Prostate gland (tissue), 2 donors: Measurements from ENCODE around the gene TNK1. TPM values are rescaled to one million over a fixed set of nuclear protein-coding genes. Genes with fewer than 3 reads are reported as not detected.

ENCODE experiments used
- DNase-seq: peaks from one replicate; pipeline ENCODE4 v3.0.0-alpha.2; 2019; ENCODE audit warnings: low spot score
- H3K27ac ChIP-seq, 2 donors: fragments of 200-600 bp; sonication (generic); 2 replicates each; pipeline ENCODE4 v1.5.1; 2017 to 2019
- H3K27me3 ChIP-seq: fragments of 200-600 bp; sonication (generic); replicated peaks from 2 replicates; pipeline ENCODE4 v1.5.1; 2019; ENCODE audit not compliant: insufficient read depth
- H3K36me3 ChIP-seq, 2 donors: fragments of 200-600 bp; sonication (generic); 1 replicate in 1 of 2; 2 replicates in 1 of 2; pipeline versions ENCODE4 v1.5.1 to v1.8.1; 2017 to 2019
- H3K4me1 ChIP-seq: fragments of 200-600 bp; sonication (generic); replicated peaks from 2 replicates; pipeline ENCODE4 v1.5.1; 2019
- H3K4me3 ChIP-seq, 2 donors: fragments of 200-600 bp; sonication (generic); 2 replicates each; pipeline ENCODE4 v1.5.1; 2017 to 2019
- H3K9me3 ChIP-seq: fragments of 200-600 bp; sonication (generic); 2 replicates; pipeline ENCODE4 v1.5.1; 2017
- POLR2A ChIP-seq: fragments of 450-650 bp; IDR thresholded peaks from one replicate; pipeline ENCODE4 v1.6.1; 2016; ENCODE audit warnings: antibody characterized with exemption, mild to moderate bottlenecking
- POLR2AphosphoS5 ChIP-seq: sonication (generic); formaldehyde crosslinking; IDR thresholded peaks from one replicate; pipeline ENCODE4 v1.6.1; 2017; ENCODE audit warnings: antibody characterized with exemption
- WGBS: methylation state at CpG from one replicate; pipeline ENCODE4 v1.1.5; 2018; 5-methylcytosine and 5-hydroxymethylcytosine counted together
- intact Hi-C: fragments of 100-400 bp; cut with DNase I; formaldehyde crosslinking; loops from one replicate; pipeline ENCODE4 v1.14.2; 2022
- total RNA-seq, 2 donors: library from RNA; depleted of rRNA; stranded (reverse); fragments of >200 nt; gene quantifications; one replicate each; pipeline ENCODE4 v1.1.0, GENCODE V29; 2016
- TF ChIP-seq, protein P1 (sequence below), 4 experiments: fragments of 200-600 bp in 2 of 4; fragments of 450-650 bp in 2 of 4; sonication (generic) in 2 of 4; IDR thresholded peaks; 1 replicate in 3 of 4; 2 replicates in 1 of 4; pipeline ENCODE4 v1.5.1; 2016 to 2019; ENCODE audit warnings: antibody characterized with exemption in 4 of 4, mild to moderate bottlenecking in 2 of 4, moderate library complexity in 2 of 4

TNK1 gene
- total RNA-seq, 2 donors from 2014 or later = 9.9 to 28.4 TPM

DNA sequence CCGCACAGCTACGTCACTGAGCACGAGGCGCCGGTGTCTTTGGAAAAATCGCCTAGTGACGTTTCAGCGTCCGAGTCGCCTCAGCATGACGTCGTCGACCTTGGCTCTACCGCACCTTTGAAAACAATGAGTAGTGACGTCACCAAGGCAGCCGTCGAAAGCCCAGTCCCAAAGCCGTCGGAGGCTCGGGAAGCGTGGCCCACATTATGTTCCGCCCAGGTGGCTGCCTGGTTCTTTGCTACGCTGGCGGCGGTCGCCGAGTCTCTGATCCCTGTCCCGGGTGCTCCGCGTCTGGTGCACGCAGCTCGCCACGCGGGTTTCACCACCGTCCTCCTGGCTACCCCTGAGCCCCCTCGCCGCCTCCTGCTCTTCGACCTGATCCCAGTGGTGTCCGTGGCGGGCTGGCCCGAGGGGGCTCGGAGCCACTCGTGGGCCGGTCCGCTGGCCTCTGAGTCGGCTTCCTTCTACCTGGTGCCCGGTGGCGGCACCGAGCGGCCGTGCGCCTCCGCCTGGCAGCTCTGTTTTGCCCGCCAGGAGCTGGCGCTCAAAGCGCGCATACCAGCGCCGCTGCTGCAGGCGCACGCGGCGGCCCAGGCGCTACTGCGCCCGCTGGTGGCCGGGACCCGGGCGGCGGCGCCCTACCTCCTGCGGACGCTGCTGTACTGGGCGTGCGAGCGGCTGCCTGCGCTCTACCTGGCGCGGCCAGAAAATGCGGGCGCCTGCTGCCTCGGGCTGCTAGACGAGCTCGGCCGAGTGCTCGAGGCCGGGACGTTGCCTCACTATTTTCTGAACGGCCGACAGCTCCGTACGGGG is 55.9 kb downstream of the TNK1 start:
- TF ChIP-seq, protein P1, sequence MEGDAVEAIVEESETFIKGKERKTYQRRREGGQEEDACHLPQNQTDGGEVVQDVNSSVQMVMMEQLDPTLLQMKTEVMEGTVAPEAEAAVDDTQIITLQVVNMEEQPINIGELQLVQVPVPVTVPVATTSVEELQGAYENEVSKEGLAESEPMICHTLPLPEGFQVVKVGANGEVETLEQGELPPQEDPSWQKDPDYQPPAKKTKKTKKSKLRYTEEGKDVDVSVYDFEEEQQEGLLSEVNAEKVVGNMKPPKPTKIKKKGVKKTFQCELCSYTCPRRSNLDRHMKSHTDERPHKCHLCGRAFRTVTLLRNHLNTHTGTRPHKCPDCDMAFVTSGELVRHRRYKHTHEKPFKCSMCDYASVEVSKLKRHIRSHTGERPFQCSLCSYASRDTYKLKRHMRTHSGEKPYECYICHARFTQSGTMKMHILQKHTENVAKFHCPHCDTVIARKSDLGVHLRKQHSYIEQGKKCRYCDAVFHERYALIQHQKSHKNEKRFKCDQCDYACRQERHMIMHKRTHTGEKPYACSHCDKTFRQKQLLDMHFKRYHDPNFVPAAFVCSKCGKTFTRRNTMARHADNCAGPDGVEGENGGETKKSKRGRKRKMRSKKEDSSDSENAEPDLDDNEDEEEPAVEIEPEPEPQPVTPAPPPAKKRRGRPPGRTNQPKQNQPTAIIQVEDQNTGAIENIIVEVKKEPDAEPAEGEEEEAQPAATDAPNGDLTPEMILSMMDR (IDR thresholded peaks at IDR 0.05) = peak; percentile 88 to 98 (median 94)
- TF ChIP-seq POLR2A (peak; percentile 40), POLR2AphosphoS5 (peak; percentile 48)
- Histone ChIP-seq H3K27ac (peak overlapping the region; percentile 81 to 82), H3K27me3 (no peaks in the 10 kb centered on the region), H3K9me3 (no peaks in the 10 kb centered on the region), H3K4me3 (peak overlapping the region; percentile 26 to 40), H3K4me1 (peaks cover 15% of the 10 kb centered on the region), H3K36me3 (no peaks in the 10 kb centered on the region)
- intact Hi-C loops = loop anchor here (1.0 to 5.0 kb wide), 3 partner anchors 41 to 126 kb away; partner anchors contain the start of genes SENP3 and ZBTB4
- 10% methylated on average over 89 of the region's 92 CpGs for WGBS
- peak; percentile 79 for DNase-seq

DNA sequence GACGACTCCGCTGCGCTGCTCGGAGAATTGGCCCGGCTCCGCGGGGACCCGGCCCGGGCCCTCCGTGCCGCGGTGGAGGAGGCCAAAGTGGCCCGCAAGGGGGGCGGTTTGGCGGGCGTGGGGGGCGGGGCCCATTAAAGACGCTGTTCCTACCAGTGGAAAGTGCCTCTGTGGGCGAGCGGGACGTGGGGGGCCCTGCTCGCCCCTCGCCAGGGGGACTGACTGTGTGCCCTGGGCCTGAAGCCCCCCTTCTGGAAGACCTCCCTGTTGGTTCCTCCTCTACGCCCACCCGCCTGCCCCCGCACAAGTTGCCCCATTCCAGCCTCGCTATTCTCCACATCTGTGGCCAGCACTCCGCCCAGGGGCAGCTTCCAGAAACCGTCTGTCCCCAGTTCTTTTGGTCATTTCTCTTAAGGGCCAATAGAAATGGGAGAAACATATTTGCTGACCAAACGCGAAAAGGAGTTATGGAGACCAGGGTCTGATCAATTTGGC is 56.5 kb downstream of the TNK1 start:
- H3K4me1 ChIP-seq = peaks cover 15% of the 10 kb centered on the region
- no peak for DNase-seq
- H3K27ac ChIP-seq = peak overlapping the region; percentile 81 to 82
- no peaks in the 10 kb centered on the region for H3K9me3 ChIP-seq
- intact Hi-C loops = loop anchor here (5.0 kb wide), 2 partner anchors 40 to 125 kb away; partner anchors contain the start of genes SENP3 and ZBTB4
- no peaks in the 10 kb centered on the region for H3K36me3 ChIP-seq
- H3K4me3 ChIP-seq = peak overlapping the region; percentile 26 to 40
- WGBS = 25% methylated on average over 22 of the region's 31 CpGs
- no peaks in the 10 kb centered on the region for H3K27me3 ChIP-seq
- TF ChIP-seq POLR2A (no peak), POLR2AphosphoS5 (no peak)
- TF ChIP-seq, protein P1 (IDR thresholded peaks at IDR 0.05) = no peak

DNA sequence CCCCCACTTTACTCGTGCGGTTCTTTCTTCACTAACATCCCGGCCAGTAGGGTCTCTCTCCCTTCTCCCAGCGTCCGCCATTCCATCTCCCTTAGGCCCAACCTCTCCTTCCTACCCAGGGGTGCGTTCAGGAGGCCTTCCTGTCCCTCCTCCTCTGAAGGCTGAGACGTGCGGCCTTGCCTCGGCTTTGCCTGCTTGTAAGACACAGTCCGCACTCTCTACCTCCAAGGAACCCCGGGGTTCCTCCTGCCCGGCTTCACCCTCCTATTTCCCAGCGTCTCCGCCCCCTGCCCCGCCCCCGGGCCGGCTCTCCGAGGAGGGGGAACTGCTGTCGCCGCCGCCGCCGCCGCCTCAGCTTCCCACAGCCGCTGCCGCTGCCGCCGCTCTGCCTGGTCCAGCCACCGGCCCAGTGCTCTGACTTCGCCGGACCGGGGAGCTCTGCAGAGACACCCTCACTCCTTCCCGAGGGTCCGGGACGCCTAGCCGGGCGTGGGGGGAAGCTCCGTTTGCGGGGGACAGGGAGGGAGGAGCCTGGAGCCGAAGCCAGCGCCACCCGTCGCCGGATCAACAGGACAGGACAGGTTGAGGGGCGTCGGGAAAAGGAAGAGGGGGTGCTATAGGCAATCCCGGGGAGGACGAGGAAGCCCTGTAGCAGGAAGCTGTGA is 57.2 kb downstream of the TNK1 start:
- no peaks in the 10 kb centered on the region for H3K27me3 ChIP-seq
- DNase-seq = peak; percentile 50
- H3K9me3 ChIP-seq = no peaks in the 10 kb centered on the region
- peak overlapping the region; percentile 22 to 26 for H3K4me3 ChIP-seq
- 12% methylated on average over 40 of the region's 48 CpGs for WGBS
- intact Hi-C loops = loop anchor here (5.0 kb wide), 2 partner anchors 39 to 124 kb away; partner anchors contain the start of genes SENP3 and ZBTB4
- H3K27ac ChIP-seq = peak overlapping the region in 1 of 2 donors; percentile 39
- peak; percentile 23 for TF ChIP-seq POLR2AphosphoS5
- peak; percentile 45 for TF ChIP-seq POLR2A
- TF ChIP-seq, protein P1 (IDR thresholded peaks at IDR 0.05) = peak in 1 of 4 experiments; percentile 10
- H3K4me1 ChIP-seq = peaks cover 15% of the 10 kb centered on the region
- H3K36me3 ChIP-seq = no peaks in the 10 kb centered on the region

DNA sequence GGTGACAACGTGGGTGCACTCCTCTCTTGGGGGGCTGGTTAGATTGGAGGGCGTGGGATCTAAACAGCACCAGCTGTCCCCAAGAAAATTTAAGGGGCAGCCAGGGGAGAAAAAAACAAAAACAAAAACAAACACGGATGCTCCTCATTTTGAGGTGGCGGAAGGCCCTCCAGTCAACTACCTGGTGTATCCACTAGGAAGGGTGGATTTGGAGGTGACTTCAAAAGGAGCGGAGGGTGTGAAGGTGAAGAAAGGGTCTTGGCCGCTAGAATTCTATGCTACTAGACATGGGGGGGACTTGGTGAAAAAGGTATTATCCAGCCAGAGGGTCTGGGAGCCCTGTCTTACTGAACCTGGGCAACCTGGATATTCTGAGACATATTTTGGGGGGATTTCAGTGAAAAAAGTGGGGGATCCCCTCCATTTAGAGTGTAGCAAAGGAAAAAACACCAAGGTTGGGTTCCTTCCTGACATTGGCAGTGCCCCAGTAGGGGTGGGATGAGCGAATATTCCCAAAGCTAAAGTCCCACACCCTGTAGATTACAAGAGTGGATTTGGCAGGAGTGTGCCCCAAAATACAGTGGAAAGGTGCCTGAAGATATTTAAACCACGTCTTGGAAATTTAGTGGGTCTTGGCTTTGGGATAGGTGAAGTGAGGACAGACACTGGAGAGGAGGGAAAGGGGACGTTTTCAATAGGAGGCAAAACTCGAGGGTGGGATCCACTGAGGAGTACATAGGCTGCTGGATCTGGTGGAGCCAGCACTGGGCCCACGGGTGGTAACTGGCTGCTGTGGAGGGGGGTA is 58.0 kb downstream of the TNK1 start:
- WGBS = 58% methylated on average over 11 of the region's 11 CpGs
- no peak for DNase-seq
- H3K9me3 ChIP-seq = no peaks in the 10 kb centered on the region
- peaks cover 15% of the 10 kb centered on the region for H3K4me1 ChIP-seq
- H3K36me3 ChIP-seq = no peaks in the 10 kb centered on the region
- intact Hi-C loops = loop anchor here (5.0 kb wide), 2 partner anchors 38 to 123 kb away; partner anchors contain the start of genes SENP3 and ZBTB4
- H3K27me3 ChIP-seq = no peaks in the 10 kb centered on the region
- no peak overlapping the region for H3K27ac ChIP-seq
- TF ChIP-seq POLR2AphosphoS5 = no peak
- TF ChIP-seq, protein P1 (IDR thresholded peaks at IDR 0.05) = no peak
- TF ChIP-seq POLR2A = no peak
- peak overlapping the region; percentile 26 to 30 for H3K4me3 ChIP-seq

Other genes starting within 250 kb of the TNK1 start
- 1 to 10 TPM in 1 of 2 donors, under 1 TPM in 1; 0.50 to 9.4 TPM for gene ASGR1, start 201.7 kb upstream of the TNK1 start, total RNA-seq
- gene DLG4, start 161.3 kb upstream of the TNK1 start, total RNA-seq = 10 to 100 TPM in 1 of 2 donors, 1 to 10 TPM in 1; 9.3 to 31.6 TPM
- gene ACADVL, start 161.2 kb upstream of the TNK1 start, total RNA-seq = 100 to 1,000 TPM; 589 to 593 TPM
- gene DVL2, start 146.6 kb upstream of the TNK1 start, total RNA-seq = 100 to 1,000 TPM in 1 of 2 donors, 10 to 100 TPM in 1; 52.3 to 116 TPM
- gene PHF23, start 141.6 kb upstream of the TNK1 start, total RNA-seq = 10 to 100 TPM; 41.2 to 92.5 TPM
- gene GABARAP, start 138.6 kb upstream of the TNK1 start, total RNA-seq = 100 to 1,000 TPM; 493 to 527 TPM
- gene CTDNEP1, start 129.4 kb upstream of the TNK1 start, total RNA-seq = 100 to 1,000 TPM in 1 of 2 donors, 10 to 100 TPM in 1; 61.2 to 107 TPM
- 10 to 100 TPM; 50.1 to 65.2 TPM for gene ELP5, start 128.9 kb upstream of the TNK1 start, total RNA-seq
- 10 to 100 TPM; 42.0 to 45.8 TPM for gene CLDN7, start 118.6 kb upstream of the TNK1 start, total RNA-seq
- 10 to 100 TPM; 13.8 to 27.4 TPM for gene SLC2A4, start 99.4 kb upstream of the TNK1 start, total RNA-seq
- 10 to 100 TPM in 1 of 2 donors, under 1 TPM in 1; 0.64 to 49.1 TPM for gene YBX2, start 86.5 kb upstream of the TNK1 start, total RNA-seq
- 100 to 1,000 TPM; 172 to 195 TPM for gene EIF5A, start 73.5 kb upstream of the TNK1 start, total RNA-seq
- 100 to 1,000 TPM in 1 of 2 donors, 10 to 100 TPM in 1; 88.4 to 140 TPM for gene GPS2, start 65.7 kb upstream of the TNK1 start, total RNA-seq
- gene NEURL4, start 51.8 kb upstream of the TNK1 start, total RNA-seq = 10 to 100 TPM; 15.7 to 36.0 TPM
- gene ACAP1, start 44.6 kb upstream of the TNK1 start, total RNA-seq = 1 to 10 TPM; 2.5 to 6.5 TPM
- gene KCTD11, start 28.9 kb upstream of the TNK1 start, total RNA-seq = 10 to 100 TPM in 1 of 2 donors, 1 to 10 TPM in 1; 8.9 to 15.2 TPM
- gene TMEM95, start 25.9 kb upstream of the TNK1 start, total RNA-seq = not detected
- 10 to 100 TPM; 25.8 to 26.4 TPM for gene PLSCR3, start 13.4 kb downstream of the TNK1 start, total RNA-seq
- 100 to 1,000 TPM in 1 of 2 donors, 10 to 100 TPM in 1; 63.0 to 192 TPM for gene TMEM256, start 23.0 kb downstream of the TNK1 start, total RNA-seq
- gene NLGN2, start 26.8 kb downstream of the TNK1 start, total RNA-seq = 10 to 100 TPM in 1 of 2 donors, 1 to 10 TPM in 1; 8.6 to 16.2 TPM
- gene SPEM1, start 39.2 kb downstream of the TNK1 start, total RNA-seq = 1 to 10 TPM in 1 of 2 donors, not detected in 1; 3.6 TPM
- 1 to 10 TPM in 1 of 2 donors, not detected in 1; 5.3 TPM for gene SPEM2, start 44.5 kb downstream of the TNK1 start, total RNA-seq
- under 1 TPM; 0.09 to 0.11 TPM for gene SPEM3, start 47.8 kb downstream of the TNK1 start, total RNA-seq
- 10 to 100 TPM in 1 of 2 donors, 1 to 10 TPM in 1; 9.9 to 10.3 TPM for gene TMEM102, start 54.3 kb downstream of the TNK1 start, total RNA-seq
- gene FGF11, start 58.4 kb downstream of the TNK1 start, total RNA-seq = 1 to 10 TPM; 1.2 to 4.2 TPM
- gene CHRNB1, start 64.0 kb downstream of the TNK1 start, total RNA-seq = 10 to 100 TPM in 1 of 2 donors, 1 to 10 TPM in 1; 6.9 to 10.4 TPM
- gene ZBTB4, start 98.5 kb downstream of the TNK1 start, total RNA-seq = 10 to 100 TPM; 60.5 to 69.4 TPM
- gene SLC35G6, start 100.4 kb downstream of the TNK1 start, total RNA-seq = not detected
- gene POLR2A, start 103.3 kb downstream of the TNK1 start, total RNA-seq = 100 to 1,000 TPM in 1 of 2 donors, 10 to 100 TPM in 1; 79.7 to 217 TPM
- gene TNFSF12, start 168.0 kb downstream of the TNK1 start, total RNA-seq = 10 to 100 TPM; 29.9 to 47.9 TPM
- gene TNFSF13, start 177.7 kb downstream of the TNK1 start, total RNA-seq = 10 to 100 TPM; 20.4 to 21.1 TPM
- gene SENP3, start 180.8 kb downstream of the TNK1 start, total RNA-seq = 10 to 100 TPM; 39.6 to 65.7 TPM
- gene CD68, start 198.5 kb downstream of the TNK1 start, total RNA-seq = 10 to 100 TPM; 12.3 to 17.3 TPM
- gene MPDU1, start 202.8 kb downstream of the TNK1 start, total RNA-seq = 100 to 1,000 TPM; 101 to 239 TPM
- gene SOX15, start 209.0 kb downstream of the TNK1 start, total RNA-seq = 10 to 100 TPM in 1 of 2 donors, 1 to 10 TPM in 1; 6.3 to 15.0 TPM
- 10 to 100 TPM; 27.1 to 51.4 TPM for gene FXR2, start 233.8 kb downstream of the TNK1 start, total RNA-seq
- gene SAT2, start 246.7 kb downstream of the TNK1 start, total RNA-seq = 100 to 1,000 TPM in 1 of 2 donors, 10 to 100 TPM in 1; 83.3 to 139 TPM
- 1 to 10 TPM in 1 of 2 donors, not detected in 1; 2.1 TPM for gene SHBG, start 249.0 kb downstream of the TNK1 start, total RNA-seq